ENCODE data around the gene LIN52.
"Not testable (repeated sequence)": the region's sequence is repeated elsewhere in the genome, so short reads cannot be mapped to it uniquely, and the experiment has no call there.

Gene LIN52

GRCh38 chr14:74109369-74109768, 24.6 kb downstream of the LIN52 start:
- no peak for DNase-seq

GRCh38 chr14:74111395-74112216, 26.9 kb downstream of the LIN52 start:
- DNase-seq: peak; percentile 64

GRCh38 chr14:74125487-74125886, 40.7 kb downstream of the LIN52 start:
- not testable (repeated sequence) for DNase-seq

- DNase-seq: no peak
Measured at GRCh38 chr14:74126315-74127013, 41.7 kb downstream of the LIN52 start.

GRCh38 chr14:74127634-74128033, 42.9 kb downstream of the LIN52 start:
- DNase-seq: no peak

- DNase-seq: no peak
Measured at GRCh38 chr14:74133833-74134481, 49.2 kb downstream of the LIN52 start.

GRCh38 chr14:74134484-74134883, 49.7 kb downstream of the LIN52 start:
- no peak for DNase-seq

GRCh38 chr14:74135426-74135825, 50.7 kb downstream of the LIN52 start:
- peak; percentile 41 for DNase-seq

- DNase-seq: no peak
Measured at GRCh38 chr14:74140374-74140850, 55.7 kb downstream of the LIN52 start.

GRCh38 chr14:74141703-74142102, 56.9 kb downstream of the LIN52 start:
- no peak for DNase-seq

- DNase-seq: no peak
Measured at GRCh38 chr14:74142523-74142922, 57.8 kb downstream of the LIN52 start.

- no peak for DNase-seq
Measured at GRCh38 chr14:74144789-74145188, 60.0 kb downstream of the LIN52 start.

- no peak for DNase-seq
Measured at GRCh38 chr14:74147571-74147970, 62.8 kb downstream of the LIN52 start.

GRCh38 chr14:74148705-74149104, 63.9 kb downstream of the LIN52 start:
- DNase-seq: no peak

GRCh38 chr14:74155287-74155686, 70.5 kb downstream of the LIN52 start:
- DNase-seq: no peak

- no peak for DNase-seq
Measured at GRCh38 chr14:74155749-74156148, 71.0 kb downstream of the LIN52 start.

GRCh38 chr14:74160763-74161162, 76.0 kb downstream of the LIN52 start:
- DNase-seq: no peak

- DNase-seq: no peak
Measured at GRCh38 chr14:74161526-74162158, 76.9 kb downstream of the LIN52 start.

- DNase-seq: no peak
Measured at GRCh38 chr14:74169906-74170305, 85.2 kb downstream of the LIN52 start.

- peak; percentile 9 for DNase-seq
Measured at GRCh38 chr14:74176400-74176793, 91.6 kb downstream of the LIN52 start.

- no peak for DNase-seq
Measured at GRCh38 chr14:74179856-74180255, 95.1 kb downstream of the LIN52 start.

GRCh38 chr14:74190927-74191575, 106.3 kb downstream of the LIN52 start:
- DNase-seq: no peak
